Right cardiac atrium (tissue), 5 donors: ENCODE results near the gene SPOCK1. TPM values are rescaled to one million over a fixed set of nuclear protein-coding genes. Genes with fewer than 3 reads are reported as not detected.

Experiments used
- ATAC-seq, 2 donors: fragments of 200-7000 bp; cut with Tn5 transposase; one replicate each; pipeline versions ENCODE4 v1.8.0 to v1.9.1; 2020; ENCODE audit warnings: moderate library complexity in 2 of 2, mild to moderate bottlenecking in 1 of 2
- DNase-seq, 3 donors: peaks; one replicate each; pipeline ENCODE4 v3.0.0-alpha.2; 2020
- H3K27ac ChIP-seq: one replicate; pipeline ENCODE4 v1.5.1; 2013; ENCODE audit warnings: mild to moderate bottlenecking, low read length, control low read depth, moderate library complexity
- H3K27me3 ChIP-seq: one replicate; pipeline ENCODE4 v1.6.1; 2013; ENCODE audit not compliant: control insufficient read depth, insufficient read depth
- H3K4me1 ChIP-seq: one replicate; pipeline ENCODE4 v1.6.1; 2013; ENCODE audit warnings: low read length; ENCODE audit not compliant: control insufficient read depth, insufficient read depth
- H3K4me3 ChIP-seq: one replicate; pipeline ENCODE4 v1.5.1; 2013; ENCODE audit warnings: low read length, control low read depth
- H3K9me3 ChIP-seq: one replicate; pipeline ENCODE4 v1.6.1; 2013; ENCODE audit warnings: low read length; ENCODE audit not compliant: control insufficient read depth
- WGBS: extraction: QIAGEN DNeasy Blood & Tissue Kit; methylation state at CpG from one replicate; pipeline ENCODE4 v1.1.7; 2013; 5-methylcytosine and 5-hydroxymethylcytosine counted together
- intact Hi-C, 4 donors: fragments of 100-400 bp; cut with DNase I; formaldehyde crosslinking; loops; one replicate each; pipeline versions ENCODE4 v1.11.0 to v1.14.0; 2022 to 2023
- polyA plus RNA-seq: library from polyadenylated mRNA; stranded (reverse); fragments of 200-250 nt; gene quantifications from one replicate; pipeline ENCODE4 v1.2.3, GENCODE V29; 2013
- total RNA-seq, 4 donors: library from RNA; stranded (reverse); fragmentation: NEBNext Ultra II Directional; extraction: Animal tissue kit (Norgen Biotek cat#: 25700); gene quantifications; one replicate each; pipeline ENCODE4 v1.2.1, GENCODE V29; 2021
- donor health status: healthy with polysubstance abuse.
- donor health status: DM: no; HTN: yes; CAD: no.
- donor health status: DM: no; HTN: no; CAD: no.
- donor health status: DM: no; HTN: yes; CAD: no; lungs with severe emphysema.
- donor health status: DM: yes; HTN: yes; CAD: no.

SPOCK1 gene
- total and polyA plus RNA-seq, 5 donors, result 41.0 to 186 (median 139) TPM

DNA sequence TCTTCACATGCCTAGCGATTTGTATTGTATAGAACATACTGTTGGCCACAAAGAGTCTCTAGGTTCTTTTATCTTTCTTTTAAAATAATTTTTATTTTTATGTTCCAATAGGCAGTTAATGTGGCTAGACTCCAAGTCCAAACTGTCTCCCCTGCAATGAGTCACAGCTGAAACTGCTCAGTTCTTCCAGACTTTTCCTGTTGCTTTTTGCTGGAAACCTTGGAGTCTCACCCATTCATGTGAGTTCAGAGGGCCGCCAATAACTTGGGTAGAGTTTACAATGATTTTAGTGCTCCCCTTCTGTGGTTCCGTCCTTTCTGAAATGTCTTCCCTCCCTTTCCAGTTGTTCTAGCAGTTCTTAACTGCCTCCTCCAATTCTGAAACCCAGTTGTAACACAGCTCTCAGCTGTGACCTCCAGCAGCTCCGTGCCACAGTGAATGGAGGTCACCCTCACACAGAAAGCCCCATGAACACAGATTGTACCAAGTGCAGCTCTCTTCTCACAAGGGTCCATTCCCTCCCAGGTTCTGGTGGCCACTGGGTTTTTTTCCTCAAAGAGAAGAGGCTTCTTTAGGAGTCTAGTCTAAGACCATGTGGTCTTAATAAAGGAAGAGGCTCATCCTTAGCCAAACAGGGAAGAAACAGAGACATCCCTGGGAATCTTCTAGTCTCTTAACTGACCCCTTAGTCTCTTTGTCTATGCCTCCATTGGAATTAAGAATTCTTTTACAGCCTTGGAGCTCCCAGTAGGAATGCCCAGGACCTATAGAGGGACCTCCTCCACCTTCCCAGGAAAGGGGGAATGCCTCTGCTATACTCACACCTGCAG lies 198.5 kb downstream of the SPOCK1 start:
- H3K27me3 ChIP-seq, result no peaks in the 10 kb centered on the region
- H3K4me1 ChIP-seq, result peaks cover 3% of the 10 kb centered on the region
- WGBS, result 55% methylated on average over 4 of the region's 4 CpGs
- H3K4me3 ChIP-seq, result no peak overlapping the region
- peak; percentile 61 to 62 for ATAC-seq
- H3K27ac ChIP-seq, result peak overlapping the region; percentile 46
- H3K9me3 ChIP-seq, result no peaks in the 10 kb centered on the region
- no peak for DNase-seq
- intact Hi-C loops, result no loop called here

DNA sequence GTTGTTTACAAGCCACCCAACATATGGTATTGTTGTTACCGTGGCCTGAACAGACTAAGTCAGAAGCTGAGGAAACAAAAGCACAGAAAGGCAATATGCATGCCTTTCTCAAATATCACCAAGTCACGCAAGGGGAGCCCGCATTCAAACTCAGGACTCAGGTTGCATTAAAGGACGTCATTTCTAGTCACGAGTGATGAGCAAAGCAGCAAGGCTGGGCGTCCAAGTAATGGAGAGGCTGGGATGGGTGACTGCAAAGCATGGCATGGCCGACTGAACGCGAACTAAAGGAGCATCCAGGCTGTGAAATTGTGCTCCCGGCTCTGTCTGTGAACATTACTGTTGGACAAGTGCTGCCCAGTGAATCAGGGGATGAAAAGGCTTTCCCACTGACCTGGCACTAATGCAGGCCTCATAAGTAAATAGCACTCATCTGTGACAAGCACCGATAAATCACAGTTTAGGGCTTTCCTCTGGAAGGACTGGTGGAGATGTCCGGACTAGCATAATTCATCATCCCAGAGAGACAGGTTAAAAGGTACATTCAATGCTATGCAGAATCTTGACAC lies 202.8 kb downstream of the SPOCK1 start:
- Histone ChIP-seq H3K9me3 (no peaks in the 10 kb centered on the region), H3K27me3 (no peaks in the 10 kb centered on the region), H3K4me3 (no peak overlapping the region), H3K4me1 (peaks cover under 1% of the 10 kb centered on the region), H3K27ac (no peak overlapping the region)
- DNase-seq (no peak), ATAC-seq (no peak)
- WGBS, result 88% methylated on average over 12 of the region's 12 CpGs
- intact Hi-C loops, result no loop called here

DNA sequence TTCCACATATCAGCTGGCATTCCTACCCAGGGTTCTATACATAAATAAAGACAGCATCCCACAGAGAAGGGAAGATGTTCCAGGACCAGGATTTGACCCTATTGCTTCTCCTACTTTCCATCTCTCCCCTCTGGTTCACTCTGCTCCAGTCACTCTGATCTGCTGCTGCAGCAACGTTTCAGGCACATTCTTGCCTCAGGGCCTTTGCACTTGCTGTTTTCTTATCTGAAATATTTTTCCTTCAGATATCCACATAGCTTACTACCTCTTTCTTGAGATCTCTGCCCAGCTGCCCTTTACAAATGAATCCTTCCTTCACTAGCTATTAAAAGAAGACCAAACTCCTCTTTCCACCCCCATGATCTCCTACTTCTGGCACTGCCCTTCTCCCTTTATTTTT lies 204.5 kb downstream of the SPOCK1 start:
- Histone ChIP-seq H3K27ac (no peak overlapping the region), H3K9me3 (no peaks in the 10 kb centered on the region), H3K4me3 (no peak overlapping the region), H3K27me3 (no peaks in the 10 kb centered on the region), H3K4me1 (no peaks in the 10 kb centered on the region)
- no peak for DNase-seq
- ATAC-seq, result no peak
- intact Hi-C loops, result no loop called here
- WGBS, result 50% methylated on average over 1 of the region's 1 CpG

DNA sequence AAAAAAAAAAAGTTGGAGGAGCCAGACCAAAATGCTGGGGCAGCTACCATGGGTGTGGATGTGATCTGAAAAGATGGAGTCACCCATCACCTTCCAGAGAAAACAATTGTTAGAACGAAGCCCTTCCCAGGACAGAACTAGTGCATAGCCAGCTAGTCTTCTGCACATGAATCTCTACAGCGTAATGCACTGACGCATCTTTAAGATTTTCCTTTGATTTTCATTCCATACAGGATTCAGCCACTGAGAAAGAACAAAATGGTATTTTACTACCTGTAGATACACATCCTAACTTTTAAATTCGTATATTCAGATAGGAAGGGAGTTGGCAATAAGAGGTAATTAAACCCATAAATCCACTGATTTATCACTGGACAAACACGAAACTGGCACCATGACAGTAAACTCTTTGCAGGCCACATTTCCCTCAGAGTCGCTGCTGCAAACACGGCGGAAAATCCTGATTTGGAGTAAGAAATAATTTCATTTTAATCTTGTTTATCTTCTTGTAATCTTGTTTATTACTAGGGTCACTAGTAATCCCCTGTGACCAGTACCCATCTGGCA lies 206.6 kb downstream of the SPOCK1 start:
- no peak overlapping the region for H3K4me3 ChIP-seq
- no peaks in the 10 kb centered on the region for H3K9me3 ChIP-seq
- peaks cover 3% of the 10 kb centered on the region for H3K4me1 ChIP-seq
- intact Hi-C loops, result no loop called here
- no peak for DNase-seq
- ATAC-seq, result no peak
- no peak overlapping the region for H3K27ac ChIP-seq
- H3K27me3 ChIP-seq, result no peaks in the 10 kb centered on the region
- WGBS, result 68% methylated on average over 8 of the region's 8 CpGs

- Histone ChIP-seq H3K4me3 (no peak overlapping the region), H3K4me1 (peaks cover 4% of the 10 kb centered on the region), H3K27me3 (no peaks in the 10 kb centered on the region), H3K27ac (no peak overlapping the region), H3K9me3 (no peaks in the 10 kb centered on the region)
- ATAC-seq (no peak), DNase-seq (no peak)
- intact Hi-C loops, result no loop called here
- 81% methylated on average over 2 of the region's 2 CpGs for WGBS
Measured at GRCh38 chr5:137291436-137291835, 207.7 kb downstream of the SPOCK1 start.

GRCh38 chr5:137291031-137291430 lies 208.1 kb downstream of the SPOCK1 start:
- H3K4me3 ChIP-seq, result no peak overlapping the region
- WGBS, result 69% methylated on average over 1 of the region's 1 CpG
- ATAC-seq, result no peak

DNA sequence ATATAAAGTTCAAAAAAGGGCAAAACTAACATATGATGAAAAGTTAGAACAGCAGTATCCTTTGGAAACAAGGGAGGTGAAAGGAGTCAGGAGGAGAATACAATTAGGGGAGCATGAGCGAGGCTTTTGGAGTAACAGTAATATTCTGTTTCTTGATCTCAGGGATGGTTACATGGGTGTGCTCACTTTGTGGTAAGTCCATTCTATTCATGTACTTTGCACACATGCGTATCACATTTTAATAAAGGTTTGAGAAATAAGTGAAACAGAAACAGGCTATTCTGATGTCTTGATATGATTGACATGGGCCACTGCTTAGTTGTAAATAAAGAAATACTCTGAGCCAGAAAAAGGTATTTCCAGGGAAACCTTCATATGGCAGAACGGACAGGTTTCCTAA lies 208.8 kb downstream of the SPOCK1 start:
- WGBS, result 95% methylated on average over 3 of the region's 3 CpGs
- no peaks in the 10 kb centered on the region for H3K27me3 ChIP-seq
- no peak overlapping the region for H3K27ac ChIP-seq
- H3K4me1 ChIP-seq, result peaks cover 8% of the 10 kb centered on the region
- no peak overlapping the region for H3K4me3 ChIP-seq
- intact Hi-C loops, result no loop called here
- no peak for DNase-seq
- H3K9me3 ChIP-seq, result no peaks in the 10 kb centered on the region
- no peak for ATAC-seq

More at GRCh38 chr5:137291031-137291430, 208.1 kb downstream of the SPOCK1 start:
- peaks cover 6% of the 10 kb centered on the region for H3K4me1 ChIP-seq
- no peaks in the 10 kb centered on the region for H3K27me3 ChIP-seq
- intact Hi-C loops, result no loop called here
- no peak for DNase-seq
- H3K9me3 ChIP-seq, result no peaks in the 10 kb centered on the region
- H3K27ac ChIP-seq, result no peak overlapping the region

GRCh38 chr5:137289856-137290255 lies 209.3 kb downstream of the SPOCK1 start:
- no peak for ATAC-seq
- Histone ChIP-seq H3K4me3 (no peak overlapping the region), H3K9me3 (no peaks in the 10 kb centered on the region), H3K4me1 (peaks cover 8% of the 10 kb centered on the region), H3K27me3 (no peaks in the 10 kb centered on the region), H3K27ac (no peak overlapping the region)
- intact Hi-C loops, result no loop called here
- WGBS, result 56% methylated on average over 1 of the region's 1 CpG
- no peak for DNase-seq

DNA sequence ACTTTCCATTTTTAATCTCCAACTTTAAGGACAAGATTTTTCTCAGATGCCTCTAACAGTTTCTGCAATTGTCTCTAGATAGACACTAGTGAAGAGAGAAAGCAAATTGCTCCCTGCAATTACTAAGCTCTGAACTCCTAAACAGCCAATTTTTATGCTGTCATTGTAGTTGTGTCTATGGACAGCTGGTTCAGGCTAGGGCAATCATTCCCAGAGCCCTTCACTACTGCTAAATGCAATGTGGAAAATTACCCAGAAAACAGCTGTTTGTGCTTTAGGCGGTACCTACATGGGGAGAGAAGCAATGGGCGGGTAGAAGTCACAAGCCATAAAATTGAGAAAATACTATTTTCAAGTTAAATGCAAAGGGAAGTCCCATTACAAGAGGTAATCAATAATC lies 211.6 kb downstream of the SPOCK1 start:
- H3K27ac ChIP-seq, result no peak overlapping the region
- ATAC-seq (no peak), DNase-seq (no peak)
- no peak overlapping the region for H3K4me3 ChIP-seq
- H3K4me1 ChIP-seq, result peaks cover 13% of the 10 kb centered on the region
- H3K27me3 ChIP-seq, result no peaks in the 10 kb centered on the region
- no peaks in the 10 kb centered on the region for H3K9me3 ChIP-seq
- intact Hi-C loops, result no loop called here
- 87% methylated on average over 2 of the region's 2 CpGs for WGBS

GRCh38 chr5:137286025-137286610 lies 213.0 kb downstream of the SPOCK1 start:
- intact Hi-C loops, result no loop called here
- Histone ChIP-seq H3K9me3 (no peaks in the 10 kb centered on the region), H3K4me3 (no peak overlapping the region), H3K27me3 (no peaks in the 10 kb centered on the region), H3K4me1 (peaks cover 18% of the 10 kb centered on the region), H3K27ac (peak overlapping the region; percentile 33)
- 57% methylated on average over 4 of the region's 4 CpGs for WGBS
- DNase-seq (no peak), ATAC-seq (peak in 1 of 2 donors; percentile 47)

DNA sequence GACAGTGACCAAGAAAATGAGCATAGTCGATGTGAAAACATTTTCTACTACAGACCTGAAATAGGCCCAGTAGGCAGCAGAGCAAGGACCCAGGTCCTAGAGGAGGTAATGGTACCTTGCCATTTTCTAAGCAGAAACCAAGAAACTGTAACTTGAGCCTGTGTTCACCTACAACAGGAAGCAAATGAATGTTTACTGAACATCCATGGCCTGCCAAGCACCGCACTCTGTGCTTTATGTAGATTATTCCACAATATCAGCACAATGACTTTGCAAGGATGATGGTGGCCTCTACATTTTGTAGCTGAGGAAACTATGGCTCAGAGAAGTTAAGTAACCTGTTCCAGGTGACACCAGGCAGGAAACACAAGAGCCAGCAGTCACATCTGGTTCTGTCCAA lies 215.3 kb downstream of the SPOCK1 start:
- intact Hi-C loops, result no loop called here
- Histone ChIP-seq H3K4me1 (peaks cover 18% of the 10 kb centered on the region), H3K9me3 (no peaks in the 10 kb centered on the region), H3K27ac (no peak overlapping the region), H3K27me3 (no peaks in the 10 kb centered on the region), H3K4me3 (no peak overlapping the region)
- DNase-seq (no peak), ATAC-seq (no peak)
- 88% methylated on average over 2 of the region's 2 CpGs for WGBS
